OCI-LY1 (cell line): Measurements from ENCODE around the gene EHD1.

Source experiments
- H2AFZ ChIP-seq: fragments of 200-600 bp; sonication (generic), shearing (Covaris generic); 2 replicates; pipeline ENCODE4 v1.6.0; 2014; ENCODE audit warnings: antibody characterized with exemption, mild to moderate bottlenecking, low read length
- H3F3A ChIP-seq: fragments of 200-600 bp; sonication (generic), shearing (Covaris generic); 2 replicates; pipeline ENCODE4 v1.6.0; 2014; ENCODE audit warnings: mild to moderate bottlenecking, antibody characterized with exemption, low read length, moderate library complexity; ENCODE audit not compliant: insufficient read depth
- H3K27ac ChIP-seq: fragments of 200-600 bp; sonication (generic); 2 replicates; pipeline ENCODE4 v1.5.1; 2014; ENCODE audit warnings: low read length, mixed run types, mild to moderate bottlenecking, low read depth; ENCODE audit not compliant: poor library complexity, severe bottlenecking
- H3K27me3 ChIP-seq: fragments of 200-600 bp; sonication (generic); 2 replicates; pipeline ENCODE4 v1.6.0; 2014; ENCODE audit warnings: antibody characterized with exemption, mild to moderate bottlenecking, low read length, moderate library complexity; ENCODE audit not compliant: insufficient read depth
- H3K36me3 ChIP-seq: fragments of 200-600 bp; sonication (generic); 2 replicates; pipeline ENCODE4 v1.6.1; 2014; ENCODE audit warnings: mild to moderate bottlenecking, antibody characterized with exemption, low read length, moderate library complexity, mixed read lengths; ENCODE audit not compliant: insufficient read depth
- H3K4me1 ChIP-seq: fragments of 200-600 bp; sonication (generic); 2 replicates; pipeline ENCODE4 v1.5.1; 2014; ENCODE audit warnings: mild to moderate bottlenecking, low read length, moderate library complexity; ENCODE audit not compliant: insufficient read depth, severe bottlenecking
- H3K4me2 ChIP-seq: fragments of 200-600 bp; sonication (generic), shearing (Covaris generic); 2 replicates; pipeline ENCODE4 v1.6.1; 2014; ENCODE audit warnings: low read length
- H3K4me3 ChIP-seq: fragments of 200-600 bp; sonication (generic); 2 replicates; pipeline ENCODE4 v1.5.1; 2014; ENCODE audit warnings: low read length, low read depth, mild to moderate bottlenecking, mixed read lengths; ENCODE audit not compliant: poor library complexity, severe bottlenecking
- H3K79me2 ChIP-seq: fragments of 200-600 bp; shearing (Covaris generic); 2 replicates; pipeline ENCODE4 v1.6.1; 2016; ENCODE audit warnings: mixed run types, low read length, mixed read lengths; ENCODE audit not compliant: insufficient read depth
- H3K9ac ChIP-seq: fragments of 200-600 bp; sonication (generic), shearing (Covaris generic); 2 replicates; pipeline ENCODE4 v1.6.1; 2014; ENCODE audit warnings: mild to moderate bottlenecking, low read length, mixed read lengths
- H3K9me2 ChIP-seq: fragments of 200-600 bp; sonication (generic), shearing (Covaris generic); 2 replicates; pipeline ENCODE4 v1.6.1; 2014; ENCODE audit warnings: low read depth, mild to moderate bottlenecking, low read length, mixed read lengths
- H3K9me3 ChIP-seq: fragments of 200-600 bp; shearing (Covaris generic); 2 replicates; pipeline ENCODE4 v1.6.1; 2014; ENCODE audit warnings: low read length, mixed read lengths
- H4K20me1 ChIP-seq: fragments of 200-600 bp; sonication (generic), shearing (Covaris generic); 2 replicates; pipeline ENCODE4 v1.6.0; 2016; ENCODE audit warnings: mild to moderate bottlenecking, low read length; ENCODE audit not compliant: insufficient read depth
- EZH2 ChIP-seq: fragments of 200-600 bp; sonication (generic), shearing (Covaris generic); IDR thresholded peaks from 2 replicates; pipeline ENCODE4 v1.8.0; 2017; ENCODE audit warnings: borderline replicate concordance, mixed run types, mild to moderate bottlenecking, antibody characterized with exemption, low read length, moderate library complexity, mixed read lengths
- TF ChIP-seq, protein P1 (sequence below): fragments of 200-600 bp; sonication (generic), shearing (Covaris generic); IDR thresholded peaks from 2 replicates; pipeline ENCODE4 v1.5.1; 2017; ENCODE audit warnings: mild to moderate bottlenecking, antibody characterized with exemption, low read length, moderate library complexity, mixed read lengths

Gene EHD1

GRCh38 chr11:64921384-64921783 lies 43.0 kb upstream of the EHD1 start:
- H3K4me1 ChIP-seq: peaks cover 47% of the 10 kb centered on the region
- no peak for TF ChIP-seq EZH2
- TF ChIP-seq, protein P1, sequence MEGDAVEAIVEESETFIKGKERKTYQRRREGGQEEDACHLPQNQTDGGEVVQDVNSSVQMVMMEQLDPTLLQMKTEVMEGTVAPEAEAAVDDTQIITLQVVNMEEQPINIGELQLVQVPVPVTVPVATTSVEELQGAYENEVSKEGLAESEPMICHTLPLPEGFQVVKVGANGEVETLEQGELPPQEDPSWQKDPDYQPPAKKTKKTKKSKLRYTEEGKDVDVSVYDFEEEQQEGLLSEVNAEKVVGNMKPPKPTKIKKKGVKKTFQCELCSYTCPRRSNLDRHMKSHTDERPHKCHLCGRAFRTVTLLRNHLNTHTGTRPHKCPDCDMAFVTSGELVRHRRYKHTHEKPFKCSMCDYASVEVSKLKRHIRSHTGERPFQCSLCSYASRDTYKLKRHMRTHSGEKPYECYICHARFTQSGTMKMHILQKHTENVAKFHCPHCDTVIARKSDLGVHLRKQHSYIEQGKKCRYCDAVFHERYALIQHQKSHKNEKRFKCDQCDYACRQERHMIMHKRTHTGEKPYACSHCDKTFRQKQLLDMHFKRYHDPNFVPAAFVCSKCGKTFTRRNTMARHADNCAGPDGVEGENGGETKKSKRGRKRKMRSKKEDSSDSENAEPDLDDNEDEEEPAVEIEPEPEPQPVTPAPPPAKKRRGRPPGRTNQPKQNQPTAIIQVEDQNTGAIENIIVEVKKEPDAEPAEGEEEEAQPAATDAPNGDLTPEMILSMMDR: no peak
- H3K4me3 ChIP-seq: no peak overlapping the region
- no peaks in the 10 kb centered on the region for H3K79me2 ChIP-seq
- H3K27ac ChIP-seq: no peak overlapping the region
- H3K9me2 ChIP-seq: no peaks in the 10 kb centered on the region
- no peak overlapping the region for H2AFZ ChIP-seq
- no peaks in the 10 kb centered on the region for H3F3A ChIP-seq
- no peak overlapping the region for H3K4me2 ChIP-seq
- H4K20me1 ChIP-seq: no peaks in the 10 kb centered on the region
- H3K9ac ChIP-seq: no peak overlapping the region
- H3K36me3 ChIP-seq: no peaks in the 10 kb centered on the region
- no peaks in the 10 kb centered on the region for H3K27me3 ChIP-seq
- no peaks in the 10 kb centered on the region for H3K9me3 ChIP-seq

DNA sequence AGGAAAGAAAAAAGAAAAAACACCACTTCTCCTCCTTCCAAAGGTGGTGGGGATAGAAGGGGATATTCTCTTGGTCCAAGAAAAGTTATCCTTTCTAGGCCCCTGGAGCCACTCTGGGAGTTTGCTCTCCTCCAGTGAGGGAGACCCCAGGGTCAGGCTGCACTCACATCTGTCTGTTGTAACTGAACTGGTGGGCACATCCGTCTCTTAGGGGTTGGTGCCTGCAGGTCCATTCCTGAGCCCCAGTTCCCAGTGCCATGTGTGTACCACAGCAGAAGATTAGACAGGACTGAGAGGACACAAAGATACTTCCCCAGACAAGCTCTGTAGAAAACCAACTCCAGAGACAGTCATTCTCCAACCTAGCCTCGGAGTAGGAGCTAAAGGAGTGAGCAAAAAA lies 41.7 kb upstream of the EHD1 start:
- no peak for TF ChIP-seq EZH2
- TF ChIP-seq, protein P1: no peak
- Histone ChIP-seq H3K4me1 (peaks cover 50% of the 10 kb centered on the region), H3K27ac (no peak overlapping the region)

DNA sequence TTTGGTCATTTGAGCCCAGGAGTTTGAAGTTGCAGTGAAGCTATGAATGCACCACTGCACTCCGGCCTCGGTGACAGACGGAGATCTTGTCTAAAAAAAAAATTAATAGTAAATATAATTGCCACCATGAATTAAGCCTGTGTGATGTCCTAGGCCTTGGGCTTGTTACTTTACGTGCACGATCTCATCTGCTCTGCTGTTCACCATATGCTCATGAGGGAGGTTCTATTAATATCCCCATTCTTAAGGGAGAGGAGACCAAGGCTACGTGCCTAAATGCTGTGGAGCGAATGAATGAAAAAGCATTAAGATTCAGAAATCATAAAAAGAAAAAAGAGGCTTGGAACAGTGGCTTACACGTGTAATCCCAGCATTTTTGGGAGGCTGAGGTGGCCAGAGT lies 41.2 kb upstream of the EHD1 start:
- Histone ChIP-seq H3K4me2 (no peak overlapping the region), H3K36me3 (no peaks in the 10 kb centered on the region), H2AFZ (no peak overlapping the region), H3K9ac (no peak overlapping the region), H3K27me3 (no peaks in the 10 kb centered on the region), H3F3A (no peaks in the 10 kb centered on the region), H3K9me2 (no peaks in the 10 kb centered on the region), H3K4me3 (no peak overlapping the region), H4K20me1 (no peaks in the 10 kb centered on the region), H3K79me2 (no peaks in the 10 kb centered on the region), H3K4me1 (peaks cover 49% of the 10 kb centered on the region), H3K9me3 (no peaks in the 10 kb centered on the region), H3K27ac (no peak overlapping the region)
- TF ChIP-seq, protein P1: no peak
- TF ChIP-seq EZH2: no peak

More for the DNA sequence above, 41.7 kb upstream of the EHD1 start:
- no peak overlapping the region for H3K9ac ChIP-seq
- H3K79me2 ChIP-seq: no peaks in the 10 kb centered on the region
- H3K27me3 ChIP-seq: no peaks in the 10 kb centered on the region
- H2AFZ ChIP-seq: no peak overlapping the region
- H3K9me3 ChIP-seq: no peaks in the 10 kb centered on the region
- no peaks in the 10 kb centered on the region for H3K36me3 ChIP-seq
- H4K20me1 ChIP-seq: no peaks in the 10 kb centered on the region
- no peak overlapping the region for H3K4me3 ChIP-seq
- H3K9me2 ChIP-seq: no peaks in the 10 kb centered on the region
- no peaks in the 10 kb centered on the region for H3F3A ChIP-seq
- no peak overlapping the region for H3K4me2 ChIP-seq
